SK-N-SH (cell line): ENCODE results near the gene CHEK1. TPM values are rescaled to one million over a fixed set of nuclear protein-coding genes. Genes with fewer than 3 reads are reported as not detected.

ENCODE experiments used
- CHD2 ChIP-seq: fragments of 150-350 bp; IDR thresholded peaks from 2 replicates; pipeline ENCODE4 v1.6.1; 2018; ENCODE audit warnings: low read length; ENCODE audit not compliant: partially characterized antibody
- ELF1 ChIP-seq: IDR thresholded peaks from 2 replicates; pipeline ENCODE4 v1.4.0; 2012
- EZH2phosphoT487 ChIP-seq: fragments of 200-600 bp; sonication (generic); IDR thresholded peaks from 2 replicates; pipeline ENCODE4 v1.6.1; 2017; ENCODE audit warnings: low read depth, mixed run types, mild to moderate bottlenecking, antibody characterized with exemption, moderate library complexity, borderline replicate concordance
- FOXM1 ChIP-seq: IDR thresholded peaks from 2 replicates; pipeline ENCODE4 v1.4.0; 2012; ENCODE audit warnings: low read depth, mild to moderate bottlenecking
- GATA2 ChIP-seq: sonication (generic); formaldehyde crosslinking; IDR thresholded peaks from 2 replicates; pipeline ENCODE4 v1.5.0; 2020; ENCODE audit warnings: mild to moderate bottlenecking, missing genetic modification reagents
- JUND ChIP-seq: IDR thresholded peaks from 2 replicates; pipeline ENCODE4 v1.4.0; 2012
- MEF2A ChIP-seq: IDR thresholded peaks from 2 replicates; pipeline ENCODE4 v1.4.0; 2012; ENCODE audit warnings: low read depth, borderline replicate concordance
- MXI1 ChIP-seq: IDR thresholded peaks from 2 replicates; pipeline ENCODE4 v1.6.1; 2012; ENCODE audit warnings: mild to moderate bottlenecking, low read depth, low read length, improper control_type of control experiment
- NFIC ChIP-seq: IDR thresholded peaks from 2 replicates; pipeline ENCODE4 v1.4.0; 2012; ENCODE audit warnings: borderline replicate concordance
- RAD21 ChIP-seq: IDR thresholded peaks from 2 replicates; pipeline ENCODE4 v1.6.1; 2012; ENCODE audit warnings: mild to moderate bottlenecking, low read length
- RCOR1 ChIP-seq: fragments of 150-350 bp; IDR thresholded peaks from 2 replicates; pipeline ENCODE4 v1.6.1; 2017; ENCODE audit warnings: antibody characterized with exemption, low read length
- RFX5 ChIP-seq: IDR thresholded peaks from 2 replicates; pipeline ENCODE4 v1.6.1; 2012; ENCODE audit warnings: mild to moderate bottlenecking, improper control_type of control experiment, low read length
- SIN3A ChIP-seq: IDR thresholded peaks from 2 replicates; pipeline ENCODE4 v1.6.1; 2012; ENCODE audit warnings: low read depth, mild to moderate bottlenecking, low read length, moderate library complexity, borderline replicate concordance
- SMC3 ChIP-seq: IDR thresholded peaks from 2 replicates; pipeline ENCODE4 v1.6.1; 2012; ENCODE audit warnings: low read depth, low read length, improper control_type of control experiment
- TAF1 ChIP-seq: IDR thresholded peaks from 2 replicates; pipeline ENCODE4 v1.6.1; 2012; ENCODE audit warnings: low read depth, mild to moderate bottlenecking, low read length, moderate library complexity, borderline replicate concordance
- TCF12 ChIP-seq: IDR thresholded peaks from 2 replicates; pipeline ENCODE4 v1.4.0; 2012
- TEAD4 ChIP-seq: IDR thresholded peaks from 2 replicates; pipeline ENCODE4 v1.4.0; 2012; ENCODE audit warnings: mild to moderate bottlenecking, borderline replicate concordance; ENCODE audit not compliant: insufficient read depth
- polyA plus RNA-seq, 3 experiments: library from polyadenylated mRNA; depleted of rRNA; stranded (reverse); fragments of >200 nt; gene quantifications; 2 replicates each; pipeline ENCODE4 v1.2.3, GENCODE V29; 2012
- TF ChIP-seq, protein P1 (sequence below): IDR thresholded peaks from 2 replicates; pipeline ENCODE4; 2012
- TF ChIP-seq, protein P2 (sequence below): fragments of 150-350 bp; IDR thresholded peaks from 2 replicates; pipeline ENCODE4 v1.6.1; 2017; ENCODE audit warnings: antibody characterized with exemption, low read length, low read depth, borderline replicate concordance
- TF ChIP-seq, protein P3 (sequence below): IDR thresholded peaks from 2 replicates; pipeline ENCODE4 v1.4.0; 2012; ENCODE audit warnings: low read depth, borderline replicate concordance
- TF ChIP-seq, protein P4 (sequence below): IDR thresholded peaks from 2 replicates; pipeline ENCODE4 v1.4.0; 2012; ENCODE audit warnings: low read depth, borderline replicate concordance

CHEK1 gene
- polyA plus RNA-seq, 1 of the 3 experiments (the other 2 are of a cell fraction) = 12.1 TPM

DNA sequence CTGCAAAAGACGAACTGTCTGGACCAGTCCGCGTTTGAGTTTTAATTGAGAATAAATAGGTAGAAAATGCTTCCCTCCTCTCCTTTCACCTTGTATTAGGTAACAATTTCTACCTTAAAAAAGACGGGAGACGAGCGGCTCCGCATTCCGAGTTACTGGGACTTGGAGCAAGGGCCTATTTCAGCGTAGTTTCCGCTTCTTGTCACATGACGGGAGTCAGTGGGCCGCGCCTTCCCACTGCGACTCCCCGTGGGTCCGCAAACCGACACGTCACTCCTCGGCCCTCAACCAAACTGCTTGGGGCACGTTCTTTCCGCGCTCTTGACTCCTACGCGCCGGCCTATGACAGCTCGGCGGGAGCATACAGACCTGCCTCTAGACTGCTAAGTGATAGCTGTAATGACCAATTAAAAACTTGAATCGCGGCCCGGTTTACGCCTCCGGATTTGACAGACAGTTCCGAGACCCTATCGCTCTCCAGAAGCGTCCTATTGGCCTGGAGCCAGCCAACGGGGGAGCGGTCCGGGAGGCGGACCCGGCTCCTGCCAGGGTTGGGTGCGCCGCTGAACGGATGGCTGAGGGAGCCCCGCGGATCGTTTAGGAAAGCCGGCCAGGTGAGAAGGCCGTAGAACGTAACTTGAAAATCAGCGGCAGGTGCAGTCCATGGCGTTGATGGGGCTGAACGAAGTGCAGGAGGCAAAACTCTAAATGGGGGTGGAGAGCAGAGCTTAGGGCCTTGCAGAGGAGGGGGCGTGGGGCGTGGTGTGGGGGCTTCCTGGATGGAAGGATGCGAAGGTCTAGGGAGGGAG, 32.5 kb upstream of the CHEK1 start, which contains the start of gene STT3A (continued):
- TF ChIP-seq SMC3 (no peak), RFX5 (no peak), JUND (no peak), RCOR1 (no peak), MXI1 (peak; percentile 78), TCF12 (no peak), SIN3A (peak; percentile 52; the same call in 1 of the 2 replicates), ELF1 (peak; percentile 69), MEF2A (no peak), CHD2 (peak; percentile 97), EZH2phosphoT487 (no peak), NFIC (peak; percentile 98), TEAD4 (no peak), GATA2 (CRISPR knock-in tag) (no peak), RAD21 (no peak), FOXM1 (no peak), TAF1 (peak; percentile 80)
- TF ChIP-seq, protein P1, sequence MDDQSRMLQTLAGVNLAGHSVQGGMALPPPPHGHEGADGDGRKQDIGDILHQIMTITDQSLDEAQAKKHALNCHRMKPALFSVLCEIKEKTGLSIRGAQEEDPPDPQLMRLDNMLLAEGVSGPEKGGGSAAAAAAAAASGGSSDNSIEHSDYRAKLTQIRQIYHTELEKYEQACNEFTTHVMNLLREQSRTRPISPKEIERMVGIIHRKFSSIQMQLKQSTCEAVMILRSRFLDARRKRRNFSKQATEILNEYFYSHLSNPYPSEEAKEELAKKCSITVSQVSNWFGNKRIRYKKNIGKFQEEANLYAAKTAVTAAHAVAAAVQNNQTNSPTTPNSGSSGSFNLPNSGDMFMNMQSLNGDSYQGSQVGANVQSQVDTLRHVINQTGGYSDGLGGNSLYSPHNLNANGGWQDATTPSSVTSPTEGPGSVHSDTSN = peak; percentile 100
- TF ChIP-seq, protein P2, sequence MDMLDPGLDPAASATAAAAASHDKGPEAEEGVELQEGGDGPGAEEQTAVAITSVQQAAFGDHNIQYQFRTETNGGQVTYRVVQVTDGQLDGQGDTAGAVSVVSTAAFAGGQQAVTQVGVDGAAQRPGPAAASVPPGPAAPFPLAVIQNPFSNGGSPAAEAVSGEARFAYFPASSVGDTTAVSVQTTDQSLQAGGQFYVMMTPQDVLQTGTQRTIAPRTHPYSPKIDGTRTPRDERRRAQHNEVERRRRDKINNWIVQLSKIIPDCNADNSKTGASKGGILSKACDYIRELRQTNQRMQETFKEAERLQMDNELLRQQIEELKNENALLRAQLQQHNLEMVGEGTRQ = peak; percentile 79
- TF ChIP-seq, protein P3, sequence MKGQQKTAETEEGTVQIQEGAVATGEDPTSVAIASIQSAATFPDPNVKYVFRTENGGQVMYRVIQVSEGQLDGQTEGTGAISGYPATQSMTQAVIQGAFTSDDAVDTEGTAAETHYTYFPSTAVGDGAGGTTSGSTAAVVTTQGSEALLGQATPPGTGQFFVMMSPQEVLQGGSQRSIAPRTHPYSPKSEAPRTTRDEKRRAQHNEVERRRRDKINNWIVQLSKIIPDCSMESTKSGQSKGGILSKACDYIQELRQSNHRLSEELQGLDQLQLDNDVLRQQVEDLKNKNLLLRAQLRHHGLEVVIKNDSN = peak; percentile 95
- TF ChIP-seq, protein P4, sequence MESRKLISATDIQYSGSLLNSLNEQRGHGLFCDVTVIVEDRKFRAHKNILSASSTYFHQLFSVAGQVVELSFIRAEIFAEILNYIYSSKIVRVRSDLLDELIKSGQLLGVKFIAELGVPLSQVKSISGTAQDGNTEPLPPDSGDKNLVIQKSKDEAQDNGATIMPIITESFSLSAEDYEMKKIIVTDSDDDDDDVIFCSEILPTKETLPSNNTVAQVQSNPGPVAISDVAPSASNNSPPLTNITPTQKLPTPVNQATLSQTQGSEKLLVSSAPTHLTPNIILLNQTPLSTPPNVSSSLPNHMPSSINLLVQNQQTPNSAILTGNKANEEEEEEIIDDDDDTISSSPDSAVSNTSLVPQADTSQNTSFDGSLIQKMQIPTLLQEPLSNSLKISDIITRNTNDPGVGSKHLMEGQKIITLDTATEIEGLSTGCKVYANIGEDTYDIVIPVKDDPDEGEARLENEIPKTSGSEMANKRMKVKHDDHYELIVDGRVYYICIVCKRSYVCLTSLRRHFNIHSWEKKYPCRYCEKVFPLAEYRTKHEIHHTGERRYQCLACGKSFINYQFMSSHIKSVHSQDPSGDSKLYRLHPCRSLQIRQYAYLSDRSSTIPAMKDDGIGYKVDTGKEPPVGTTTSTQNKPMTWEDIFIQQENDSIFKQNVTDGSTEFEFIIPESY = peak; percentile 71
